ENCODE measurements around the gene C4orf33.

DNA sequence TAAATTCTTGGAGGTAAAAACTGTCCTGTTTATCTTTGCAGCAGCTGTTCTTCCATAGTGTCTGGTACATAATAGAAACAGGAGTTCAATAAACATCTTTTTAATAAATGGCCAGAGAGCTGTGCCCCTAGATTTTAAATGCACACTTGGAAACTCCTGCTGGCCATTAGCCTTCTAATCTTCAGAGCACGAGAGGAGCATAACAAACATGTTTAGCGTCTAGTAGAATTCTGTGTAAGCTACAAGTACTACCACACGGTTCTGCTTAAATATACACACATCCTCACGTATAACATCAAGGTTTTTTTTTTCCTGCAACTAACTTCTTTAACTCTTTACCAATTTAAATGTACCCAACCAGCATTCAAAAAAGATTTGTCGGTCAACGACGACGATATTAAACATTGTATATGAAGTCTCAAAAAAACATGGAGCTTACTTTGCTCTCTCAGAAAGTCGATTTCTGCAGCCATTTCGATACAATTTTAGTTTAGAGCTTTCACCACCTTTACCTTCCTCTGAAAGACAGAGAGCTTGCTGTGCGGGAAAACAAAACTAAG, 3.2 kb upstream of the C4orf33 start:
- TF ChIP-seq, protein P1, sequence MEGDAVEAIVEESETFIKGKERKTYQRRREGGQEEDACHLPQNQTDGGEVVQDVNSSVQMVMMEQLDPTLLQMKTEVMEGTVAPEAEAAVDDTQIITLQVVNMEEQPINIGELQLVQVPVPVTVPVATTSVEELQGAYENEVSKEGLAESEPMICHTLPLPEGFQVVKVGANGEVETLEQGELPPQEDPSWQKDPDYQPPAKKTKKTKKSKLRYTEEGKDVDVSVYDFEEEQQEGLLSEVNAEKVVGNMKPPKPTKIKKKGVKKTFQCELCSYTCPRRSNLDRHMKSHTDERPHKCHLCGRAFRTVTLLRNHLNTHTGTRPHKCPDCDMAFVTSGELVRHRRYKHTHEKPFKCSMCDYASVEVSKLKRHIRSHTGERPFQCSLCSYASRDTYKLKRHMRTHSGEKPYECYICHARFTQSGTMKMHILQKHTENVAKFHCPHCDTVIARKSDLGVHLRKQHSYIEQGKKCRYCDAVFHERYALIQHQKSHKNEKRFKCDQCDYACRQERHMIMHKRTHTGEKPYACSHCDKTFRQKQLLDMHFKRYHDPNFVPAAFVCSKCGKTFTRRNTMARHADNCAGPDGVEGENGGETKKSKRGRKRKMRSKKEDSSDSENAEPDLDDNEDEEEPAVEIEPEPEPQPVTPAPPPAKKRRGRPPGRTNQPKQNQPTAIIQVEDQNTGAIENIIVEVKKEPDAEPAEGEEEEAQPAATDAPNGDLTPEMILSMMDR (conservative IDR thresholded peaks at IDR 0.05) = no peak
- no peak for TF ChIP-seq EZH2 (IDR thresholded peaks at IDR 0.05; ENCODE audit: low read depth)

Data from PC-9 (cell line).